ENCODE data around the gene ACSL3.
A peak's percentile ranks its signal among the peaks of the same experiment; 100 is the strongest.
"Not testable (repeated sequence)": the region's sequence is repeated elsewhere in the genome, so short reads cannot be mapped to it uniquely, and the experiment has no call there.

ACSL3 gene

GRCh38 chr2:222860740-222861410 lies at the start of gene ACSL3:
Gene ACSL3 (plus strand): TSS chr2:222861036. CDS start chr2:222908773, 47,737 bp downstream.
- peak; percentile 87 to 91 for DNase-seq (ENCODE audit: low read depth in 2 of 2)

- DNase-seq (ENCODE audit: low read depth in 2 of 2) = no peak
Measured at GRCh38 chr2:222811828-222812227, 49.0 kb upstream of the ACSL3 start.

GRCh38 chr2:222813177-222813843 lies 47.5 kb upstream of the ACSL3 start:
- peak in 1 of 2 donors; percentile 11 for DNase-seq (ENCODE audit: low read depth in 2 of 2)

- no peak for DNase-seq (ENCODE audit: low read depth in 2 of 2)
Measured at GRCh38 chr2:222819722-222820333, 41.0 kb upstream of the ACSL3 start.

GRCh38 chr2:222823183-222823930 lies 37.5 kb upstream of the ACSL3 start:
- no peak for DNase-seq (ENCODE audit: low read depth in 2 of 2)

- no peak for DNase-seq (ENCODE audit: low read depth in 2 of 2)
Measured at GRCh38 chr2:222825031-222825430, 35.8 kb upstream of the ACSL3 start.

GRCh38 chr2:222827417-222827816 lies 33.4 kb upstream of the ACSL3 start:
- no peak for DNase-seq (ENCODE audit: low read depth in 2 of 2)

GRCh38 chr2:222828572-222828971 lies 32.3 kb upstream of the ACSL3 start:
- DNase-seq (ENCODE audit: low read depth in 2 of 2) = no peak

- DNase-seq (ENCODE audit: low read depth in 2 of 2) = no peak
Measured at GRCh38 chr2:222830164-222830563, 30.7 kb upstream of the ACSL3 start.

- DNase-seq (ENCODE audit: low read depth in 2 of 2) = no peak
Measured at GRCh38 chr2:222833410-222833809, 27.4 kb upstream of the ACSL3 start.

GRCh38 chr2:222835143-222835822 lies 25.6 kb upstream of the ACSL3 start:
- DNase-seq (ENCODE audit: low read depth in 2 of 2) = no peak

GRCh38 chr2:222835823-222836151 lies 25.0 kb upstream of the ACSL3 start:
- DNase-seq (ENCODE audit: low read depth in 2 of 2) = no peak

GRCh38 chr2:222837643-222838056 lies 23.2 kb upstream of the ACSL3 start:
- no peak for DNase-seq (ENCODE audit: low read depth in 2 of 2)

- no peak for DNase-seq (ENCODE audit: low read depth in 2 of 2)
Measured at GRCh38 chr2:222840060-222840802, 20.6 kb upstream of the ACSL3 start.

- DNase-seq (ENCODE audit: low read depth in 2 of 2) = no peak
Measured at GRCh38 chr2:222842491-222843174, 18.2 kb upstream of the ACSL3 start.

- no peak for DNase-seq (ENCODE audit: low read depth in 2 of 2)
Measured at GRCh38 chr2:222844323-222844722, 16.5 kb upstream of the ACSL3 start.

GRCh38 chr2:222845314-222845713 lies 15.5 kb upstream of the ACSL3 start:
- not testable (repeated sequence) for DNase-seq (ENCODE audit: low read depth in 2 of 2)

GRCh38 chr2:222846003-222846402 lies 14.8 kb upstream of the ACSL3 start:
- no peak for DNase-seq (ENCODE audit: low read depth in 2 of 2)

GRCh38 chr2:222848031-222848430 lies 12.8 kb upstream of the ACSL3 start:
- not testable (repeated sequence) for DNase-seq (ENCODE audit: low read depth in 2 of 2)

- no peak for DNase-seq (ENCODE audit: low read depth in 2 of 2)
Measured at GRCh38 chr2:222848862-222849261, 12.0 kb upstream of the ACSL3 start.

Measured in stimulated activated CD4-positive, alpha-beta T cell treated with anti-CD3 and anti-CD28 coated beads, Interleukin-4, amount 100 ng/mL, for 48 hours (primary cell).